Hepatic stellate cell (primary cell): Measurements from ENCODE around the gene B3GNT4.
"Not testable (repeated sequence)": the region's sequence is repeated elsewhere in the genome, so short reads cannot be mapped to it uniquely, and the experiment has no call there.

Experiments used
- DNase-seq: peaks from one replicate; pipeline ENCODE4 v3.0.0; 2011; ENCODE audit warnings: low spot score

B3GNT4 gene

DNA sequence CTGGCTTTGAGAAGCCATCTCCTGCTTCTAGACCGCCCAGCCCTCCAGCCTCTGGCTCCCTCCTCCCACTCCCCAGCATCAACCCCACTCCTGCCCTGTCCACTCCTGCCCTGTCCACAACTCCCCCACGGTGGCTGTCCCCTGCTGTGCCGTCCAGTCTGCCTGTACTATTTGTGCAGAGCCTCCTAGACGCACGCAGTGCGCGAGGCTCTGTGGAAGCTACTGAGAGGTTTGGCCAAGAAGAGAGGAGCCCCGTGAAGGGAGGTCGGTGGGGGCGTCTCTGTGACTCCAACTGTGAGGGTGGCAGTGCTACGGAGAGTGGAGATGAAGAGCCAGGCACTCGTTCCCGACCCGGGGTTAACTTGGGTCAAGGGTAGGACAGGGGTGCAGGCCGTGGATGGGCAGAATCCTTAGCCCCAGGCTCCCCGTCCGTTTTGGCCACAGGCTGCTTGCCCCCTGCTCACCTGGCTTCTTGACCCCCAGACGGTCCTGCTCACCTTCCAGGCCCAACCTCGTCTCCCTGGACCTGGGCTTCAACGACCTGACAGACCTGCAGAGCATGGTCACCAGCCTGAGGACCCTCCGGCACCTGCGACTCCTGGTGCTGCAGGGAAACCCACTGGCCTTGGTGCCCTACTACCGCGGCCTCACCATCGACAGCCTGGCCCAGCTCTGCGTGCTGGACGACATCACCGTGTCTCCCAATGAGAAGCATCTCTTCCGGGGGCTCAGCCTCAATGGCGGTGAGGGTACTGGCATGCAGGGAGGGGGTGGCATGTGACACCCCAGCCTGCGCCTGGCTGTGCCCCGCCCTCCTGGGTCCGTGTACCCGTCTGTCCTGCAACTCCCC, 13.7 kb upstream of the B3GNT4 start:
- DNase-seq, result no peak

DNA sequence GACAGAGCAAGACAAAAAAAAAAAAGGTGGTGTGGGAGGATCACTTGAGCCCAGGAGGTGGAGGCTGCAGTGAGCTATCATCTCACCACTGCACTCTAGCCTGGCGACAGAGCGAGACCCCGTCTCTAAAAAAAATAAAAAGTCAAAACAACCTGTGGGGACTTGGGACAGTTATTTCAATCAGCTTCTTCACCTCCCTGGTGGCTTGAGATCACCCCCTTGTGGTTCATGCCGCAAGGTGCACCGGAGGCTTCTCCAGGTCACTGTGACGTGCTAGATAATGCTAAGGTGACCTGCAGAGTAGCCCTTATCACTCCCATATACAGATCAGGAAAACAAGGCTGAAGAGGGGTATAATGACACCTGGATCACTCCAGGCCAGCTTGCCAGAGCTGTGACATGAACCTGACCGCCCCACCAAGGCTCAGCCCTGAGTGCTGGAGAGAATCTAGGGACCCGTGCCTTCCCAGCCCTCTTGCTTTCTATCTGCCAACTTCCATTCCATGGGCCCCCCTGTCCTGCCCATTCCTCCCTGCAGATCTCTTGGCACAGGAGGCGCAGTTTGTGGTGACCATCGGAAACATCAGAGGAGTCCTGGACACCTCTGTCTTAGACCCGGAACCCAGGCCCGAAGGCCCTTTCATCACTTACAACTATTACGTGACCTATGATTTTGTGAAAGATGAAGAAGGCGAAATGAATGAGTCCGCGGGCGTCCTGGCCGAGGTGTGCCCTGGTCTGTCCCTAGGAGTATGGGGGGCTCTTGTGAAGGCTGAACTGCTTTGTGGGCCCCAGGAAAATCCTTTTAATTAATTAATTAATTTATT, 12.5 kb upstream of the B3GNT4 start:
- peak; percentile 85 for DNase-seq

- no peak for DNase-seq
Observed at GRCh38 chr12:122192441-122192840, 11.1 kb upstream of the B3GNT4 start.

DNA sequence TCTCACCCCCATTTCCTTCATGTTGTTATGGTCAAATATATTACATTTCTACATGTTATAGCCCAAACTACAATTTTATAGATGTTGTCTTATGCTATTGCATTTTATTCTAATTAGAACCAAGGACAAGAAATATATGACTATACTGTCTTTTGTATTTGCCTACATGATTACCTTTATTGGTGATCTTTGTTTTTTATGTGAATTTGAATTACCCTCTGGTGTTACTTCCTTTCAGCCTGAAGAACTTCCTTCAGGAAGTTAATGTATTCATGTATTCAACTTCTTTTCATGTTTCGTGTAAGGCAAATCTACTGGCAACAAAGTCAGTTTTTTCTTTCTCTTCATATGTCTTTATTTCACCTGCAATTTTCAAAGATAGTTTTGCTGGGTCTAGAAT, 8.7 kb upstream of the B3GNT4 start:
- no peak for DNase-seq

DNA sequence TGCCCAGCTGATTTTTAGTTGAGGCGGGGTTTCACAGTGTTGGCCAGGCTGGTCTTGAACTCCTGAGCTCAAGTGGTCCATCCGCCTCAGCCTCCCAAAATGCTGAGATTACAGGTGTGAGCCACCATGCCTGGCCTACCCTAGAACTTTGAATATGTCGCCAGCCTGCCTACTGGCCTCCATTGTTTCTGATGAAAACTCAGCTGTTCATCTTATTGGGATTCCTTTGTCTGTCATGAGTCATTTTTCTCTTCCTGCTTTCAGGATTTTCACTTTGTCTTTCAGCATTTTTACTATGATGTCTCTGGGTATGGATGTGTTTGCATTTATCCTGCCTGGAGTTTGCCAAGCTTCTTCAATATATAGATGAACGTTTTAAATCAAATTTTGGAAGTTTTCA, 8.1 kb upstream of the B3GNT4 start:
- no peak for DNase-seq

DNA sequence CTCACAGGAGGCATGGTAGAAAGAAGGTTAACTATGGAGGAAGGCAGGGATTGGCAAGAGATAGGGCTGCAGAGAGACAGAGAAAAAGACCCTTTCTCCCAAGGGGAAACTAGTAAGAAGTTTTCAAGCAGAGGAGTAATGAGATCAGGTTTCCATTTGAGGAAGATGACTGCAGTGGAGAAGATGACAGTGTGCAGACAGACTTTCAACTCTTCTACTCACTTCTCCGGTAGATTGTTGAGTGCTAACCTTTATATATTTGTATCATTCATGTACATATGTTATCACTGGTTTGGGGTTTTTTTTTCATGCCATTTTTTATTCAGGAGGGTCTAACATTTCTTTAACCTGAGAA, 5.9 kb upstream of the B3GNT4 start:
- DNase-seq, result no peak

DNA sequence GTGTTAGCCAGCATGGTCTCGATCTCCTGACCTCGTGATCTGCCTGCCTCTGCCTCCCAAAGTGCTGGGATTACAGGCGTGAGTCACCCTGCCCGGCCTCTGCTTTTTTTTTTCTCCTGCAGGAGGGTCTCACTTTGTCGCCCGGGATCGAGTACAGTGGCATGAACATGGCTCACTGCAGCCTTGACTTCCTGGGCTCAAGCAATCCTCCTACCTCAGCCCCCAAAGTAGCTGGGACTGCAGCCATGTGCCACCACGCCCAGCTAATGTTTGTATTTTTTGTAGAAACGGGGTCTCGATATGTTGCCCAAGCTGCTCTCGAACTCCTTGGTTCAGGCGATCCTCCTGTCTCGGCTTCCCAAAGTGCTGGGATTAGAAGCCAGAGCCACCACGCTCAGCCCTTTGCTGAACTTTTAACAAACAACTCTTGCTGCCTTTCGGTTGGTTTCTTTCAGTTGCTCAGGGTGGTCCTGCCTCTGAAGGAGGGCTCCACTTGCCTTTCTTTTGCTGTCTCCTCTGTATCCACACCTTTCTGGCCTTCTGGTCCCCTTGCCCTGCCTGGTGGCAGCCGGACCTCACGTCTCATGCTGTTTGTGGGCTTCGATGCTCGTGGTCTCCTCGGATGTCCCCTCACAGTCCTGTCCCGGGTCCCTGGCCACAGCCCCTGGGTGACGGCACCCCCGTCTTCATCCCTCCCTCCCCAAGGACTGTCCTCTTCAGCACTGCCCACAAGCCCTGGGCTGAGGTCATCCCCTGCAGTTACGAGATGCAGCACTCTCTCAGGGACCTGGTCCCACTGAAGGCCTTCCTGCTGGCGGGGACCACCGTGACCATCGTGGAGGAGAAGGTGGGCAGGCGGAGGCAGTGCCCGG, 3.8 kb upstream of the B3GNT4 start:
- no peak for DNase-seq

DNA sequence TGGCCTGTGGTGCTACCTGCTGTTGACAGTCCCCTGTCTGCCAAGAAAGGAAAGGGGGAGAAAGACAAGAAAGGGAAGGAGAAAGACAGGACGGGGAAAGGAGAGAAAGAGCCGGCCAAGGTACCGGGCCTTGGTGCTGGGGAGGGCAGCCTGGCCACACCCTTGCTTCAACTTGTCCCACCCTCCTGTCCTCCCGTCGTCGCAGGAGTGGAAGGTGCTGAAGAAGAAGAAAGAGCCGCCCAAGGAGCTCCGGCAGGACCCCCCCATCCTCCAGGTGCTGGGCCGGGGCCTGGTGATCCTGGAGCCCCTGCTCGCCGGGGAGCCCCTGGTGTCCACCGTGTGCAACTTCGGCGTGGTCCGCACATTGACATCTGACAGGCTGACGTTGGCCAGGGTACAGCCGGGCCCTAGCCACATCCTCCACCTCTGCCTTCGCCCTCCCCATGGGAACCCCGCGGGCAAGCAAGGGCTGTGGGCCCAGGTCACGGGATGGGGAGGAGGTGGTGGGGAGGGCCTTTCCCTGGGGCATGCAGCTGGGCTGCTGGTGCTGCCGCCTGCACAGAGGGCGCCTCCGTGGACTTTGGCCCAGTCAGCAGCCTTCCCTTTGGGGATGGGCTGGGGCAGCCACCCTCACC, 2.9 kb upstream of the B3GNT4 start:
- no peak for DNase-seq

GRCh38 chr12:122201381-122201780, 2.1 kb upstream of the B3GNT4 start:
- no peak for DNase-seq

DNA sequence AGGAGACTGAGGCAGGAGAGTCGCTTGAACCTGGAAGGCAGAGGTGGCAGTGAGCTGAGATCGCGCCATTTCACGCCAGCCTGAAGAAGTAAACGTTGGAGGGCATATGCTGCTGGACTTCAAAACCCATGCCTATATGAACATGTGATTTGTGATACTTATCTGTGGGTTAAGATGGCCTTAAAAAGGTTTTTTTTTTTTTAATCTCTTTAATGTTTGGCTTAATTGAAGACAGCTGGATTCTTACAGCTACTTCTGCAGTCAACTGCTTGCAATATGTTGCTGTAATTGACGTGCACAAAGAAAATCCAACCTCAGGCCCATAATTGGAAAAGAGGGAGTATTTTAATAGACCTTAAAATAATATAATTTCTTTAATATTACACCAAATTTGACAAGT, 1.5 kb upstream of the B3GNT4 start:
- DNase-seq, result no peak

DNA sequence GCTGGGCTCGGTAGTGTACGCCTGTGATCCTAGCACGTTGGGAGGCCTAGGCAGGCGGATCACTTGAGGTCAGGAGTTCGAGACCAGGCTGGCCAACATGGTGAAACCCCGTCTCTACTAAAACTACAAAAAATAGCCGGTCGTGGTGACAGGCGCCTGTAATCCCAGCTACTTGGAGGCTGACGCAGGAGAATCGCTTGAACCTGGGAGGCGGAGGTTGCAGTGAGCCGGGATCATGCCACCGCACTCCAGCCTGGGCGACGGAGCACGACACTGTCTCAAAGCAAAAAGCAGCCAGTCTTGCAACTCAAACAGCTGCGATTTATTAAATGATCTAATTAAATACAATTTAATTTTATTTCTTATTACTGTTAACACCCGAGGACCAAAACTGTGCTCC, 698 bp upstream of the B3GNT4 start:
- not testable (repeated sequence) for DNase-seq

DNA sequence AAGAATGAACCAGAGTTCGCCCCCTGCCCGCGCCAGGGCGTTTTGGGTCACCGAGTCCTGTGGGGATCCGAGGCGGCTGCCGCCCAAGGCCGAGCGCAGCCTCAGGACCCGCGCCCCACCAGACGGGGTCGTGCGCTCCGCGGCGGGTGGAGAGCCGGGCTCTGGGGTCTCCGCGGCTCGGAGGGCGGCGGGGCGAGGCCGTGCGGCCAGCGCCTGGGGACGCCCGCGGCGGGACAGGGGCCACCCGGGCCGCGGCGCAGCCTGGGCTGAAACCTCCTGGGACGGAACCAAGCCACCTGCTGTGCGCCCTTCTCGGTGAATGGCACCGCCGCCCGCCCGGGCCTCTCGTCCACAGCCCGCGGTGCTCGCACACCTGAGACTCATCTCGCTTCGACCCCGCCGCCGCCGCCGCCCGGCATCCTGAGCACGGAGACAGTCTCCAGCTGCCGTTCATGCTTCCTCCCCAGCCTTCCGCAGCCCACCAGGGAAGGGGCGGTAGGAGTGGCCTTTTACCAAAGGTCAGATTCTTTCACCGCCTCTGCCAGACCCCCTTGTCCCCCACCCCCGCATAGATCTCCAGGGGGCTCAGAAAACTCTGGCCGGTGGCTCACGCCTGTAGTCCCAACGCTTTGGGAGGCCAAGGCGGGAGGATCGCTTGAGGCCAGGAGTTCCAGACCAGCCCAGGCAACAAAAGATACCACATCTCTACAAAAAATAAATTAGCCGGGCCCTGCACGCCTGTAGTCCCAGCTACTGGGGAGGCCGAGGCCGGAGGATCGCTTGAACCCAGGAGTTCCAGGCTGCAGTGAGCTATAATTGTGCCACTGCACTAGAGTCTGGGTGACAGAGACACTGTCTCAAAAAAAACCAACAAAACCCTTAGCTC, 901 bp downstream of the B3GNT4 start:
- no peak for DNase-seq

DNA sequence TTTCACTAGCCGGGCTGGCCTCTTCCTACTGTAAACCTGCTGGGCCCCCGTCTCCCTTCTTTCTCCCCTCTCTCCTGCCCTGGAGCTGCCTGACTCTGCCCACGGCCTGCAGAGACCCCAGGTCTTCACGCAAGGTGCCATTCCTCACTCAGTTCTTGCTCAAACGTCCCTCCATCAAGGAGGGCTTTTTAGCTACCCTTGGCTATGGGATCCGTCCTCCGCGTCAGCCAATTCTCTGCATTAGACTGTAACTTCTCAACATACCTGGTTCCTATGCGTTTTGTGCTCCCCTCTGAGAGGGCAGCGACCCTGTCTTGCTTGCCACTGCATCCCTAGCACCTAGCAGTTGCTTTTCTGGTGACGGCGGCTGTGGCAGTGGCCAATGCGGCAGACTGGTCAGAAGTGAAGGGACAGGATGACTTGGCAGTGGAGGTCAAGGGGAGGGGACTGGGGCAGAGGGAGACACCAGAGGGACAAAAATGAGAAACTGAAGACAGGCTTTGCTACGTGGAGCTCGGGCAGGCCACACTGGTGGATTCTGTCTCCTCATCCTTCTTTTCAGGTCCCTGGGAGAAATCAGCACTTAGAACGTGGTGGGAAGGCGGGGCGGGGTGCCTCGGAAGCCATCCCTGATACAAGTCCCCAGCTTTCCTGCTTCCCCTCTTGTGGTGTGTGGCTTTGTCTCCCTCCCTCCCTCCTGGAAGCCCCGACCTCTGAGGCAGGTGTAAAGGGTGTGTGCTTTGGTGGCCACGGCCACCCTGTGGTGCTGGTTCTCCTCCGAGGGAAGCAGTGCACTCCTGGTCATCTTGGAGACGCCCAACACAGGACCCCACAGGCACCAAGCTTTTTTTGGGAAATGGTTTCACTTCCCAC, 1.8 kb downstream of the B3GNT4 start:
- no peak for DNase-seq

DNA sequence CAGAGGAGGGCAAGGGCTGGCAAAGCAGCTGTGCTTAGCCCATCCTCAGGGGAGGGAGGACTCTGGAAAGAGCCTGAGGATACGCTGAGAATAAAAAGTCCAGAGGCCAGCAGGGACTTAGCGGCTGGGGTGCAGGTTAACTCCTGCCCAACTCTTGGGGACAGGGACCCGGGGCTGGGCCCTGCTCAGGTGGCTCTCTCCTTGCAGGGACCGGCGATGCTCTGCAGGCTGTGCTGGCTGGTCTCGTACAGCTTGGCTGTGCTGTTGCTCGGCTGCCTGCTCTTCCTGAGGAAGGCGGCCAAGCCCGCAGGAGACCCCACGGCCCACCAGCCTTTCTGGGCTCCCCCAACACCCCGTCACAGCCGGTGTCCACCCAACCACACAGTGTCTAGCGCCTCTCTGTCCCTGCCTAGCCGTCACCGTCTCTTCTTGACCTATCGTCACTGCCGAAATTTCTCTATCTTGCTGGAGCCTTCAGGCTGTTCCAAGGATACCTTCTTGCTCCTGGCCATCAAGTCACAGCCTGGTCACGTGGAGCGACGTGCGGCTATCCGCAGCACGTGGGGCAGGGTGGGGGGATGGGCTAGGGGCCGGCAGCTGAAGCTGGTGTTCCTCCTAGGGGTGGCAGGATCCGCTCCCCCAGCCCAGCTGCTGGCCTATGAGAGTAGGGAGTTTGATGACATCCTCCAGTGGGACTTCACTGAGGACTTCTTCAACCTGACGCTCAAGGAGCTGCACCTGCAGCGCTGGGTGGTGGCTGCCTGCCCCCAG, 2.8 kb downstream of the B3GNT4 start:
- DNase-seq, result no peak

DNA sequence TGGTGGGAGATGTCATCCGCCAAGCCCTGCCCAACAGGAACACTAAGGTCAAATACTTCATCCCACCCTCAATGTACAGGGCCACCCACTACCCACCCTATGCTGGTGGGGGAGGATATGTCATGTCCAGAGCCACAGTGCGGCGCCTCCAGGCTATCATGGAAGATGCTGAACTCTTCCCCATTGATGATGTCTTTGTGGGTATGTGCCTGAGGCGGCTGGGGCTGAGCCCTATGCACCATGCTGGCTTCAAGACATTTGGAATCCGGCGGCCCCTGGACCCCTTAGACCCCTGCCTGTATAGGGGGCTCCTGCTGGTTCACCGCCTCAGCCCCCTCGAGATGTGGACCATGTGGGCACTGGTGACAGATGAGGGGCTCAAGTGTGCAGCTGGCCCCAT, 3.5 kb downstream of the B3GNT4 start:
- no peak for DNase-seq

GRCh38 chr12:122207391-122207790, 3.9 kb downstream of the B3GNT4 start:
- no peak for DNase-seq

- DNase-seq, result no peak
Observed at GRCh38 chr12:122208073-122208820, 4.7 kb downstream of the B3GNT4 start.

- DNase-seq, result no peak
Observed at GRCh38 chr12:122215771-122216170, 12.3 kb downstream of the B3GNT4 start.
